GM12878 (cell line): ENCODE data around the gene ERVV-1.

Experiments
- ASH2L ChIP-seq: fragments of 300-600, 200-600 bp; sonication (generic); IDR thresholded peaks from 2 replicates; pipeline ENCODE4 v1.6.1; 2017; ENCODE audit warnings: low read depth, mild to moderate bottlenecking, borderline replicate concordance
- BCL3 ChIP-seq: IDR thresholded peaks from 2 replicates; pipeline ENCODE4 v1.6.1; 2011; ENCODE audit warnings: borderline replicate concordance, low read depth, mild to moderate bottlenecking, moderate library complexity, low read length; ENCODE audit not compliant: insufficient read depth, poor library complexity, severe bottlenecking
- CTCF ChIP-seq, 3 experiments: IDR thresholded peaks in 2 of 3; conservative IDR thresholded peaks in 1 of 3; 2 replicates each; pipeline ENCODE4 v1.5.1; 2011; ENCODE audit warnings: low read depth in 3 of 3, low read length in 3 of 3, mild to moderate bottlenecking in 3 of 3, control low read depth in 2 of 3, moderate library complexity in 2 of 3, inconsistent platforms in 1 of 3, mixed read lengths in 1 of 3; ENCODE audit not compliant: control insufficient read depth in 2 of 3, insufficient read depth in 1 of 3; ENCODE audit errors: extremely low read depth in 1 of 3
- ELK1 ChIP-seq: IDR thresholded peaks from 2 replicates; pipeline ENCODE4 v1.6.1; 2012; ENCODE audit warnings: low read depth, low read length, improper control_type of control experiment
- EZH2 ChIP-seq: IDR thresholded peaks from 2 replicates; pipeline ENCODE4 v1.6.1; 2012; ENCODE audit warnings: low read depth, mild to moderate bottlenecking, control low read depth, inconsistent platforms, low read length, borderline replicate concordance; ENCODE audit not compliant: control insufficient read depth
- FOXM1 ChIP-seq: IDR thresholded peaks from 2 replicates; pipeline ENCODE4 v1.6.1; 2012; ENCODE audit warnings: low read depth, mild to moderate bottlenecking, inconsistent platforms, low read length, moderate library complexity
- MAX ChIP-seq: IDR thresholded peaks from 2 replicates; pipeline ENCODE4 v1.6.1; 2012; ENCODE audit warnings: low read depth, low read length, improper control_type of control experiment
- MXI1 ChIP-seq: fragments of 150-350 bp; IDR thresholded peaks from 2 replicates; pipeline ENCODE4 v1.6.1; 2011; ENCODE audit warnings: low read depth, mild to moderate bottlenecking, inconsistent platforms, low read length, improper control_type of control experiment
- MYC ChIP-seq: IDR thresholded peaks from 2 replicates; pipeline ENCODE4 v1.6.1; 2011; ENCODE audit warnings: mild to moderate bottlenecking, low read length, moderate library complexity, inconsistent platforms; ENCODE audit not compliant: insufficient read depth, insufficient replicate concordance, insufficient read length, severe bottlenecking
- NFYA ChIP-seq: IDR thresholded peaks from 2 replicates; pipeline ENCODE4 v1.6.1; 2011; ENCODE audit warnings: low read depth, mild to moderate bottlenecking, low read length, improper control_type of control experiment, borderline replicate concordance
- POLR2A ChIP-seq: IDR thresholded peaks from 2 replicates; pipeline ENCODE4 v1.6.1; 2011; ENCODE audit warnings: low read depth, mild to moderate bottlenecking, low read length
- SIN3A ChIP-seq: IDR thresholded peaks from 2 replicates; pipeline ENCODE4 v1.6.1; 2012; ENCODE audit warnings: low read depth, low read length, improper control_type of control experiment
- TAF1 ChIP-seq: IDR thresholded peaks from 2 replicates; pipeline ENCODE4 v1.6.1; 2011; ENCODE audit warnings: mild to moderate bottlenecking, low read depth, low read length, borderline replicate concordance

GRCh38 chr19:52987221-52987620 is 26.5 kb upstream of the ERVV-1 start:
- no peak for TF ChIP-seq CTCF (IDR thresholded peaks at IDR 0.05 in 2 of 3, conservative IDR thresholded peaks at IDR 0.05 in 1 of 3; ENCODE audit: control insufficient read depth in 2 of 3, extremely low read depth in 1 of 3, insufficient read depth in 1 of 3, low read depth in 3 of 3, low read length in 3 of 3)
- no peak for TF ChIP-seq EZH2
- no peak for TF ChIP-seq ASH2L
- TF ChIP-seq ELK1: no peak
- TF ChIP-seq SIN3A: no peak
- no peak for TF ChIP-seq FOXM1
- TF ChIP-seq MAX: no peak
- TF ChIP-seq MXI1: no peak
- TF ChIP-seq NFYA: no peak
- TF ChIP-seq POLR2A: no peak
- no peak for TF ChIP-seq TAF1
- no peak for TF ChIP-seq MYC
- no peak for TF ChIP-seq BCL3
